Prostate gland (tissue), 2 donors: ENCODE data around the gene KIAA1614.

Experiments
- POLR2A ChIP-seq: fragments of 450-650 bp; IDR thresholded peaks from one replicate; pipeline ENCODE4 v1.6.1; 2016; ENCODE audit warnings: antibody characterized with exemption, mild to moderate bottlenecking
- POLR2AphosphoS5 ChIP-seq: sonication (generic); formaldehyde crosslinking; IDR thresholded peaks from one replicate; pipeline ENCODE4 v1.6.1; 2017; ENCODE audit warnings: antibody characterized with exemption
- TF ChIP-seq, protein P1 (sequence below), 4 experiments: fragments of 200-600 bp in 2 of 4; fragments of 450-650 bp in 2 of 4; sonication (generic) in 2 of 4; IDR thresholded peaks; 1 replicate in 3 of 4; 2 replicates in 1 of 4; pipeline ENCODE4 v1.5.1; 2016 to 2019; ENCODE audit warnings: antibody characterized with exemption in 4 of 4, mild to moderate bottlenecking in 2 of 4, moderate library complexity in 2 of 4

GRCh38 chr1:180974236-180974635, 61.5 kb downstream of the KIAA1614 start:
- TF ChIP-seq, protein P1, sequence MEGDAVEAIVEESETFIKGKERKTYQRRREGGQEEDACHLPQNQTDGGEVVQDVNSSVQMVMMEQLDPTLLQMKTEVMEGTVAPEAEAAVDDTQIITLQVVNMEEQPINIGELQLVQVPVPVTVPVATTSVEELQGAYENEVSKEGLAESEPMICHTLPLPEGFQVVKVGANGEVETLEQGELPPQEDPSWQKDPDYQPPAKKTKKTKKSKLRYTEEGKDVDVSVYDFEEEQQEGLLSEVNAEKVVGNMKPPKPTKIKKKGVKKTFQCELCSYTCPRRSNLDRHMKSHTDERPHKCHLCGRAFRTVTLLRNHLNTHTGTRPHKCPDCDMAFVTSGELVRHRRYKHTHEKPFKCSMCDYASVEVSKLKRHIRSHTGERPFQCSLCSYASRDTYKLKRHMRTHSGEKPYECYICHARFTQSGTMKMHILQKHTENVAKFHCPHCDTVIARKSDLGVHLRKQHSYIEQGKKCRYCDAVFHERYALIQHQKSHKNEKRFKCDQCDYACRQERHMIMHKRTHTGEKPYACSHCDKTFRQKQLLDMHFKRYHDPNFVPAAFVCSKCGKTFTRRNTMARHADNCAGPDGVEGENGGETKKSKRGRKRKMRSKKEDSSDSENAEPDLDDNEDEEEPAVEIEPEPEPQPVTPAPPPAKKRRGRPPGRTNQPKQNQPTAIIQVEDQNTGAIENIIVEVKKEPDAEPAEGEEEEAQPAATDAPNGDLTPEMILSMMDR (IDR thresholded peaks at IDR 0.05), result no peak
- TF ChIP-seq POLR2A, result no peak
- TF ChIP-seq POLR2AphosphoS5, result no peak
